ENCODE data around the gene ITIH3. TPM values are rescaled to one million over a fixed set of nuclear protein-coding genes. Genes with fewer than 3 reads are reported as not detected.

ITIH3 gene
- total RNA-seq, 1 donor from 2014 or later: not detected

GRCh38 chr3:52841981-52842340 lies 47.4 kb downstream of the ITIH3 start:
- Mint-ChIP-seq H3K27me3 (ENCODE audit: unreplicated experiment) (peaks cover 6% of the 10 kb centered on the region), H3K9me3 (ENCODE audit: unreplicated experiment) (peaks cover 2% of the 10 kb centered on the region), H3K36me3 (ENCODE audit: unreplicated experiment) (no peaks in the 10 kb centered on the region), H3K4me1 (ENCODE audit: low read depth, unreplicated experiment) (peaks cover 25% of the 10 kb centered on the region), H3K27ac (ENCODE audit: unreplicated experiment) (no peak overlapping the region), H3K4me3 (ENCODE audit: unreplicated experiment) (no peak overlapping the region)
- no peak for DNase-seq
- TF ChIP-seq CTCF (IDR thresholded peaks at IDR 0.05; ENCODE audit: partially characterized antibody, unreplicated experiment): no peak

- Mint-ChIP-seq H3K9me3 (ENCODE audit: unreplicated experiment) (peaks cover 2% of the 10 kb centered on the region), H3K4me3 (ENCODE audit: unreplicated experiment) (no peak overlapping the region), H3K36me3 (ENCODE audit: unreplicated experiment) (no peaks in the 10 kb centered on the region), H3K27ac (ENCODE audit: unreplicated experiment) (no peak overlapping the region), H3K27me3 (ENCODE audit: unreplicated experiment) (peaks cover 6% of the 10 kb centered on the region), H3K4me1 (ENCODE audit: low read depth, unreplicated experiment) (peaks cover 25% of the 10 kb centered on the region)
- no peak for DNase-seq
- TF ChIP-seq CTCF (IDR thresholded peaks at IDR 0.05; ENCODE audit: partially characterized antibody, unreplicated experiment): no peak
Measured at GRCh38 chr3:52842424-52842823, 47.8 kb downstream of the ITIH3 start.

GRCh38 chr3:52843108-52843865 lies 48.7 kb downstream of the ITIH3 start:
- DNase-seq: no peak

GRCh38 chr3:52843881-52844280 lies 49.3 kb downstream of the ITIH3 start:
- no peak for DNase-seq
- no peak overlapping the region for H3K27ac Mint-ChIP-seq (ENCODE audit: unreplicated experiment)
- TF ChIP-seq CTCF (IDR thresholded peaks at IDR 0.05; ENCODE audit: partially characterized antibody, unreplicated experiment): no peak

More at GRCh38 chr3:52843108-52843865, 48.7 kb downstream of the ITIH3 start:
- H3K36me3 Mint-ChIP-seq (ENCODE audit: unreplicated experiment): no peaks in the 10 kb centered on the region
- no peak for TF ChIP-seq CTCF (IDR thresholded peaks at IDR 0.05; ENCODE audit: partially characterized antibody, unreplicated experiment)
- H3K4me3 Mint-ChIP-seq (ENCODE audit: unreplicated experiment): no peak overlapping the region
- no peak overlapping the region for H3K27ac Mint-ChIP-seq (ENCODE audit: unreplicated experiment)
- peaks cover 23% of the 10 kb centered on the region for H3K4me1 Mint-ChIP-seq (ENCODE audit: low read depth, unreplicated experiment)
- H3K9me3 Mint-ChIP-seq (ENCODE audit: unreplicated experiment): peaks cover 2% of the 10 kb centered on the region
- peaks cover 6% of the 10 kb centered on the region for H3K27me3 Mint-ChIP-seq (ENCODE audit: unreplicated experiment)

GRCh38 chr3:52844290-52844975 lies 49.8 kb downstream of the ITIH3 start:
- Mint-ChIP-seq H3K4me3 (ENCODE audit: unreplicated experiment) (peak overlapping the region; percentile 63), H3K36me3 (ENCODE audit: unreplicated experiment) (no peaks in the 10 kb centered on the region), H3K4me1 (ENCODE audit: low read depth, unreplicated experiment) (peaks cover 23% of the 10 kb centered on the region), H3K9me3 (ENCODE audit: unreplicated experiment) (peaks cover 2% of the 10 kb centered on the region), H3K27ac (ENCODE audit: unreplicated experiment) (peak overlapping the region; percentile 64), H3K27me3 (ENCODE audit: unreplicated experiment) (peaks cover 6% of the 10 kb centered on the region)
- no peak for TF ChIP-seq CTCF (IDR thresholded peaks at IDR 0.05; ENCODE audit: partially characterized antibody, unreplicated experiment)
- no peak for DNase-seq

More at GRCh38 chr3:52843881-52844280, 49.3 kb downstream of the ITIH3 start:
- Mint-ChIP-seq H3K9me3 (ENCODE audit: unreplicated experiment) (peaks cover 2% of the 10 kb centered on the region), H3K27me3 (ENCODE audit: unreplicated experiment) (peaks cover 6% of the 10 kb centered on the region), H3K36me3 (ENCODE audit: unreplicated experiment) (no peaks in the 10 kb centered on the region), H3K4me1 (ENCODE audit: low read depth, unreplicated experiment) (peaks cover 23% of the 10 kb centered on the region), H3K4me3 (ENCODE audit: unreplicated experiment) (no peak overlapping the region)

Measured in glutamatergic neuron (in vitro differentiated cells).